Dermis microvascular lymphatic vessel endothelial cell (primary cell): ENCODE measurements around the gene SPECC1L. TPM values are rescaled to one million over a fixed set of nuclear protein-coding genes. Genes with fewer than 3 reads are reported as not detected.
A peak's percentile ranks its signal among the peaks of the same experiment; 100 is the strongest.
"Not testable (repeated sequence)": the region's sequence is repeated elsewhere in the genome, so short reads cannot be mapped to it uniquely, and the experiment has no call there.

Source experiments
- DNase-seq, 2 donors: peaks; one replicate each; pipeline versions ENCODE4 v3.0.0 to v3.0.0-alpha.2; 2010; ENCODE audit warnings: low read depth in 2 of 2
- total RNA-seq: library from RNA; depleted of rRNA; stranded (reverse); fragments of >200 nt; gene quantifications from 2 replicates; pipeline ENCODE4 v1.2.1, GENCODE V29; 2014

SPECC1L gene
- total RNA-seq, 1 donor from 2014 or later = 40.3 TPM

DNA sequence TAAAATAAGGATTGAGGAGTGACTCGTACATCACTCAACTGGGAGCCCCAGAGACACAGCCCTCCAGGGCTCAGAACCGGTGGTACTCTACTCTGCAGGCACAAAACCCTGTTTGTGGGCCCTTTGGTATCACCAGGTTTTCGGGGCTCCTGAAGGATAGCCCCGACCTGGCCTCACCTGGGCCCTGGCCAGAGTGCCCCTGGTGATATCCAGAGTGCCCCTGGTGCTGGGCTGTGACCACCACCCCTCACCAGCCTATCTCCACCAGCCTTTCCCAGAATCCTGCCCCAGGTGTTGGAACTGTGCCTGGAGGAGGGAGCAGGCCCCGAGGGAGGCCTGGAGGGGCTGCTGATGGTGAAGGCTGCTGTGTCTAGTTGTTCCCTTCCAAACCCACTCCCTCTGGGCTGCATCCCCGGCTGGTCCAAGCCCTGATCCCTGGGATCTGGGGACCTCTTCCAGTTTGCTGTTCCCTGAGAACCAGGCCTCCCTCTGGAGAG, 23.6 kb upstream of the SPECC1L start:
- DNase-seq = no peak

GRCh38 chr22:24247564-24248344, 22.9 kb upstream of the SPECC1L start:
- DNase-seq = peak; percentile 43 to 82

- DNase-seq = not testable (repeated sequence)
Observed at GRCh38 chr22:24248611-24249010, 22.0 kb upstream of the SPECC1L start.

GRCh38 chr22:24249413-24249812, 21.2 kb upstream of the SPECC1L start:
- DNase-seq = not testable (repeated sequence)

DNA sequence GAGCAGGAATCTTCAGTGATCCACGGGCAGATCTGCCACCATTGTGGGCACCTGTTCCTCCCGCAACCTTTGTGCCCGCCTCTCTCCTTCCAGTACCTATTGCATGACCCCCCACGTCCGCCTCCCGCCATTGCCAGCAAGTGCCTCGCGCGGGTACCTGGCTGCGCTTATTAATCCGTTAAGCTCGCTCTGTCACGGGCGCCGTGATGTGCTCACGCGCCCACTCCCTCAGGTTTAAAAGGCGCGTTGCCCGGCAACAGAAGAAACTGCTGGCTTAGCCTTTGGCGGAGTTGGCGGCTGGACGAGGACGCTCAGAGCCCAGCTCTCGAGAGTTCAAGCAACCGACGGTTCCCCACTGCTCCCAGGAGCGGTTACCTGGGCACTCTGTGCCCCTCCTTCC, 19.3 kb upstream of the SPECC1L start:
- not testable (repeated sequence) for DNase-seq

- DNase-seq = not testable (repeated sequence)
Observed at GRCh38 chr22:24253126-24253525, 17.5 kb upstream of the SPECC1L start.

DNA sequence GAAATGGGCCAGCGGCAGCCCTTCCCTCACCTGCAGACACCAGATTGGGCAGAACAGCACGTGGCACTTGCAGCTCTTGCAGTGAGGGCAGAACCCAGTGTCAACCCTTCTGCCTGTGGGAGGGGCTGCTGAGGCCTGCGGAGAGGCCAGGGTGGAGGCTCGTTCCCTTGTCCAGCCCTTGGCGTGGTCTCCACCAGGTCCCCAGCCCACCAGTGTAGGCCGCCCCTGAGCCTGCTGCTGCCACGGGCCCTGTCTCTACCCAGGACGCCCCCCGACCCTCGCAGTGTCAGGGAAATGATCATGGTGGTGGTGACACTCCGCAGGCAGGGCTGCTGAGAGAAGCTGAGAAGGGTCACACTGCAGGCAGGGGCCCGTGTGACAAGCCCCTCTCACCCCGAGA, 14.5 kb upstream of the SPECC1L start:
- DNase-seq = not testable (repeated sequence)

GRCh38 chr22:24256736-24257135, 13.9 kb upstream of the SPECC1L start:
- not testable (repeated sequence) for DNase-seq

DNA sequence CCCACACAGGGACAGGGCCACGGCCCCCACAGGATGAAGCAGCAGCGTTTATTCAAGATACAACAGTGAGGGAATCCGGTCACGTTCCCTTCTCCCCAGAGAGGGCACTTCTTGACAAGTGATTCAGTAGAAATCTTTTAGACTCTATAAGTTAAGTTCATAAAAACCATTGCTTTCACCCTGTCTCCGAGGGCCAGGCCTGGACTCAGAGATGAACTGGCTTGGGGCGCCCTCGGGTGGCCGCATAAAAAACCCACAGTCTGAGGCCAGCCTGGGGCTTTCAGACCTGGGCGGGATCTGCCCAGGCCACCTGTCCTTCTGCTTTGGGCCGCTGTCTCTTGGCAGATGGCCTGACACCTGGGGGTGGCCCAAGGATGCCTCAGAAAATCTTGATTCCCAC, 11.2 kb upstream of the SPECC1L start:
- peak in 1 of 2 donors; percentile 65 for DNase-seq

DNA sequence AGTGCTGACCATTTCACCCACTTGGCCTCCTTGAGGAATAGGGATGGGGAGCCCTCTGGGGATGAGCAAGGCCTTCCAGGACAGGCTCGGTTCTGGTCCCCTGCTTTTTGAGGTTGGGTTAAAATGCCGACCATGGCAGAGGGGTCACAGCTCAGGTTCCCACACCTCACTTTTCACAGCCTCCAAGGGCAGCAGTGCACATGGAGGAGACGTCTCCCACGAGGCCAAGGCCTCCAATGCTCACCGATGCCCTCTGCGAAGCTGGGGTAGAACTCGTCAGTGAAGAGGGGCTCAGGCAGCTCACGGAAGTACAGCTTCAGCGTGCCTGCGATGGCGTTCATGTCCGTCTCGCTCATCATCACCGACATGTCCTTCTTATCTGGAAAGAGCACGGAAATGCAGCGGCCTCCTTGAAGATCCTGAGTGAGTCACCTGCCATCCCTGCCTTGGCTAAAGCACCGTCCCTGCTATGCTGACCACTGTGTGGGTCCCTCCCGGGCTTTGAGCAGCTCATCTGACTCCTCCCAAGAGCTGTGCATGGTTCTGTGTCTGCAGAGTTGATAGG, 8.4 kb upstream of the SPECC1L start:
- not testable (repeated sequence) for DNase-seq

DNA sequence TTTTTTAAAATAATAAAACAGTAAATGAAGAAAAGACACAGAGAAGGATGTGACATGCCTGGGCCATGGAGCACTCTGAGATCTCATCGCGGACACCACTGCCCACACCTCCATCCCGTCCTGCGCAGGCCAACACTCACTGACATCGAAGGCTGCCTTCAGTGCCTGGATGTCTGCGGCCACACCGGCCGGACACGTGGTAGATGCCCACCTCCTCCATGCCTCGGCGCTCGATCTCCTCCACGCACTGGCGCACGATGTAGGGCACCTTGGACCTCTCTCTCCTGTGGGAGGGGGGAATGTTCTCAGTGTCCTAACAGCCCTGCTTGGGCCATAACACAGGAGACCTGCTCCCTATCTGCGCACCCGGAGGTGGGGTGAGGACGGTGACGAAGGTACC, 7.2 kb upstream of the SPECC1L start:
- DNase-seq = not testable (repeated sequence)

DNA sequence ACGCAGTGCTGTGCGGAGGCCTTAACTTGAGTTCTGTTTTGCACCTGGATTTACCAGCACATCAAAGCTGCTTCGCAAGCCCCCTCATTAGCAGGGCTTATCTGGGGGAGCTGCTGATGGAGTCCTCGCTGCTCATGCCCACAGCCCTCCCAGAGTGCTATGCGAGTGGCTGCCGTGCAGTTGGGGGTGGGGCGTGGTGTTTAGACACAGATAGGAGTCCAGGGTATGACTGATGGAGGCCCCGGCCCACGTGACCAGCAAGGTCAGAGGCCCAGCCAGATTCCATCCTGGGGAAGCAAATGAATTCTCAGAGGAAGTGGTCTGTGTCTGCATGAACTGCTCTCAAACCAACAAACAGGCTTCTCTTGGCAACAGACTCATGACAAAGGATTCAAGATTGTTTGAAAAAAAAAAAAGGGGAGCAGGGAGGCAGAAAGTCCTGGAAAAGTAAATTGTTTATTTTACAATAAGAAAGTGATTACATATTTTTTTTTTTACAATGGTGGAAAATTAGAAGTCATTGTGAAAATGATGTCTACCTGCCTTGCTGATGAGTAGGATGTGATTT, 6.2 kb upstream of the SPECC1L start:
- DNase-seq = peak; percentile 48 to 75

DNA sequence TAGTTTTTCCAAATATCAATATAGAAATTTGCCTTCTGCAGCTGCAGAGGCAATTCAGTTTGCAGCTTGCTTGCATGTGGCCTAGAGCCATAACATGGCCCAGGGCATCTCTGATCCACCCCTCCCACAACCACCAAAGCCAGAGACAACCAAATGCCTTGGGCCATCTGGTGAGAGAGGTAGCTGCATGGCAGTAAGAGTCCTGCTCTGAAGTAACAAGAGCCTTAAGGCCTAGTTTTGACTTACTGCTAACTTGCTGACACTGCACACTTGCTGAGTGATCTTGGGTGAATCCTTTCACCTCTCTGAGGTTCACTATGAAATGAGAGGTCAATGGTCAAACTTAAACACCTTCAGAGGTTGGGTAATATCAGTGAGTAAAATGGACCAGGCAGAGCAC, 4.9 kb upstream of the SPECC1L start:
- DNase-seq = no peak

DNA sequence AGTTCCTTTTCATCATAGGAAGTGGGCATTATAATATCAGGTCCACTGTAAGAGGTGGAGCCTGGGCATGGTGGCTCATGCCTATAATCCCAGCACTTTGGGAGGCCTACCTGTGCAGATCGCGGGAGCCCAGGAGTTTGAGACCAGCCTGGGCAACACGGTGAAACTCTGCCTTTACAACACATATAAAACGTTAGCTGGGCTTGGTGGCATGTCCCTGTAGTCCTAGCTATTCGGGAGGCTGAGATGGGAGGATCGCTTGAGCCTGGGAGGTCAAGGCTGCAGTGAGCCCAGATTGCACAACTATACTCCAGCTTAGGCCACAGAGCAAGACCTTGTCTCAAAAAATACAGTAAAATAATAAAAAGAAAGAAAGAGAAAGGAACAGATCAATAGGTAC, 4.1 kb upstream of the SPECC1L start:
- DNase-seq = not testable (repeated sequence)

DNA sequence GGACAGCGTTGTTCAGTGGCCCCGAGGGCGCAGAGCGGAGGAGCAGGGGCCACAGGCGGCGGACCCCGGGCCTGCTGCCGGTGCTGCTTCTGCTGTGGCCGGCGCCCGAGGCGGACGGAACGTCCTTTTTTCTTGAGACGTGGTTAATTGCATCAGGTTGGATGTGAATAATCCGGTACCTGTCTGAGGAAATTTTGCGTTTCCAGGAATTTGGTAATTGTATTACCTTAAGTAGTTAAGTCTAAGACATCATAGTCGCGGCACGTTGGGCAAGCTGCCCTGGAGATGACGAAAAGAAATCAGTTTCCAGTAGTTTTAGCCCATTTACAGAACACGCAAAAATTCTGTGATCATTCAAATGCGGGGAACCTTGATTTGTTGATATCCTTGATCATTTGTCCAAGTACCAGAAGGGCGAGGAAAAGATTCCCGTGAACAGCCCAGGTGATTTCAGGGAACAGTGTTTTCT, 789 bp downstream of the SPECC1L start:
- DNase-seq = peak in 1 of 2 donors; percentile 22

DNA sequence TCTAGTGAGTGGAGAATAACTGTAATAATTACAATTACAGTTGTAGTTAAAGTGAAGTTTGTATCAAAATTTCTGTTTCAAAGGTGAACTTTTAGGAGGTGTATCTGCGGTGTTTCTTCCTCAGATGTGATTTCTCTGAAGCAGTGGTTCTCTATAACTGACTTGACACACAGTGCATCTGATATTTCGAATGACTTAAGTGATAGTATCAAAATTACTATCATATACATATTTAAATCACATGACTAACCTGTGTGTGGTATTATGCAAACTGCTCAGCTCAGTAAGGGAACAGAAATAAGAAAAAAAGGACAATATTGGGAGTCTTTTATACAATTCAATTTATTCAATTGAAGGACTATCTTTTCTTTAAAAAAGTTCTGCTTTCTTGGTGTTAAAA, 2.4 kb downstream of the SPECC1L start:
- not testable (repeated sequence) for DNase-seq

DNA sequence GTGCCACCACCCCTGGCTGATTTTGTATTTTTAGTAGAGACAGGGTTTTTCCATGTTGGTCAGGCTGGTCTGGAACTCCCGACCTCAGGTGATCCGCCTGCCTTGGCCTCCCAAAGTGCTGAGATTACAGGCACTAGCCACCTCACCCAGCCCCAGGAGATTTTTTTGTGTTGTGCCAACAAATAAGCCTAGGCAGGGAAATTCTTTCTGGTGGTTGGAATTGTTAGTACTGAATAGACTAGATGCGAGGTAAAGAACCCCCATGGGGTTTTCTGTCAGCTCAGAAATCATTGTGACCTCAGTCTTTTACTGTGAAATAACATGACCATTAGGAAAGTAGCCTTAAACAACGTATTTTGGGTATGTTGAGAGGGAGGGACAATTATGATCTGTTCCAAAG, 3.3 kb downstream of the SPECC1L start:
- DNase-seq = peak in 1 of 2 donors; percentile 13

GRCh38 chr22:24274696-24275405, 4.2 kb downstream of the SPECC1L start:
- DNase-seq = peak in 1 of 2 donors; percentile 12

DNA sequence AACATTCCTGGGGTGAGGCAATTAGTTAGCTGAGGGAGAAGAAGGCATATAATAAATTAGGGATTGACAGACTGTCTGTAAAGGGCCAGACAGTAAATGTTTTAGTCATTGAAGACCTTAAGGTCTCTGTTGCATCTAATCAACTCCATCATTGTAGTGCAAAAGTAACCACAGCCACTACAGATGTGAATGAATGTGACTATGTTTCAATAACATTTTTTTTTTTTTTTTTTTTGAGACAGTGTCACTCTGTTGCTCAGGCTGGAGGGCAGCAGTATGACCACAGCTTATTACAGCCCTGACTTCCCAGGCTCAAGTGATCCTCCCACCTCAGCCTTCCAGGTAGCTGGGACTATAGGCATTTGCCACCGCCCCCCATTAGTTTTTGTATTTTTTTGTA, 9.7 kb downstream of the SPECC1L start:
- DNase-seq = not testable (repeated sequence)

DNA sequence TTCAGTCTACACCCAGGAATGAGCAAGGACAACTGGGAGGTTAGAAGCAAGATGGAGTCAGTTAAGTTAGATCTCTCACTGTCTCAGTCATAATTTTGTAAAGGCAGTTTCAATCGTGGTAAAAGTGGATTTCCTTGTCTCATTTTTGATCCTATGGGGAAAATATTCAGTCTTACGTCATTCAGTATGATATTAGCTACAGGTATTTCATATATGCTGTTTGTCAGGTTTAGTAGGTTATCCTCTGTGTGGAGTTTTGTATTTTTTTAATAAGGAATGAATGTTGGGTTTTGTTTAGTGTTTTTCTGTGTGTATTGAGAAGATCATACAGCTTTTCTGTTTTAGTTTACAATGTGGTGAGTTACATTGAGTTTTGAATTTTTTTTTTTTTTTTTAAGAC, 11.8 kb downstream of the SPECC1L start:
- DNase-seq = no peak

DNA sequence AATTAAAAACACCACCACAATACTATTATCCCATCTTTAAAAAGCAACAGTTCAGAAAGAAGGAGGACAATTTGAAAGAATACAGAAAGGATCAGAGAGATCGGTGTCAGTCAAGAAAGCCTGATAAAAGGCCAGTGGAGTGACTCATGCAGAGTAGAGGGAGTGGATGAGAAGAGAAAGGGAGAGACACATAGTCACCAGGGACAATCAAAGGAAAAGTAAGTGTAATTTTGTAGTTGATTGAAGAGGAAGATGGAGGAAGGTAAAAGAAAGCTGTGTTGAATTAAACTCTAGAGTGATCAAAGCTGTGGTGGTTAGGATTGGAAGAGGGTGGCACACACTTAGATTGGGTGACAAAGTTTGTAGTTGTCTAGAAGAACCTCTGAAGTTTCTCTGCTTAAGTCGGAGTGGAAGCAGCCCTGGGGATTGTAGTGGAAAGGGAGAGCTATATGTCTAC, 14.1 kb downstream of the SPECC1L start:
- DNase-seq = peak in 1 of 2 donors; percentile 65

GRCh38 chr22:24285245-24285644, 14.6 kb downstream of the SPECC1L start:
- DNase-seq = no peak
